WTC11 (cell line): ENCODE data around the gene CHST1. TPM values are rescaled to one million over a fixed set of nuclear protein-coding genes. Genes with fewer than 3 reads are reported as not detected.

Source experiments
- ATAC-seq: fragments of 200-7000 bp; cut with Tn5 transposase; 2 replicates; pipeline ENCODE4 v1.10.0; 2021; ENCODE audit warnings: mild to moderate bottlenecking, moderate library complexity
- CTCF ChIA-PET: fragments of 300-600 bp; sonication (Branson Sonifier 250); formaldehyde crosslinking; loops from one replicate; lab custom pipeline; 2021; ENCODE audit warnings: antibody characterized with exemption; lab: Charles Lee
- POLR2A ChIA-PET: fragments of 350-600 bp; sonication (Branson Sonifier 250); formaldehyde crosslinking; loops from one replicate; lab custom pipeline; 2021; ENCODE audit warnings: antibody characterized with exemption; lab: Charles Lee
- DNase-seq: peaks from one replicate; pipeline ENCODE4 v3.0.0; 2021; ENCODE audit warnings: low spot score
- H3K27ac Mint-ChIP-seq: 2 replicates; pipeline ENCODE4 v1.8.0; 2021; ENCODE audit warnings: mixed read lengths
- H3K27me3 Mint-ChIP-seq: 2 replicates; pipeline ENCODE4 v1.8.0; 2021; ENCODE audit warnings: low read depth, mild to moderate bottlenecking, moderate library complexity, mixed read lengths
- H3K36me3 Mint-ChIP-seq: 2 replicates; pipeline ENCODE4 v1.8.0; 2021; ENCODE audit warnings: mixed read lengths
- H3K4me1 Mint-ChIP-seq: 2 replicates; pipeline ENCODE4 v1.8.0; 2022; ENCODE audit warnings: mixed read lengths
- H3K4me3 Mint-ChIP-seq: 2 replicates; pipeline ENCODE4 v1.8.0; 2021; ENCODE audit warnings: mild to moderate bottlenecking, moderate library complexity, mixed read lengths
- H3K9me3 Mint-ChIP-seq: 2 replicates; pipeline ENCODE4 v1.8.0; 2021; ENCODE audit warnings: mixed read lengths
- GRHL2 ChIP-seq: fragments of 250-450 bp; sonication (Bioruptor Pico); IDR thresholded peaks from 2 replicates; pipeline ENCODE4 v1.8.0; 2022; ENCODE audit warnings: mild to moderate bottlenecking, moderate library complexity; ENCODE audit not compliant: insufficient replicate concordance, severe bottlenecking
- NR3C1 ChIP-seq: sonication (generic); formaldehyde crosslinking; conservative IDR thresholded peaks from 2 replicates; pipeline ENCODE4 v1.8.1; 2023; ENCODE audit warnings: low read depth, mild to moderate bottlenecking, missing genetic modification reagents
- OVOL2 ChIP-seq: fragments of 250-450 bp; sonication (Bioruptor Pico); IDR thresholded peaks from 2 replicates; pipeline ENCODE4 v1.9.0; 2021; ENCODE audit warnings: mild to moderate bottlenecking, borderline replicate concordance
- ZNF396 ChIP-seq: fragments of 250-450 bp; sonication (Bioruptor Pico); IDR thresholded peaks from 2 replicates; pipeline ENCODE4 v1.8.0; 2021; ENCODE audit warnings: mild to moderate bottlenecking, moderate library complexity, borderline replicate concordance
- ZNF423 ChIP-seq: fragments of 250-450 bp; sonication (Bioruptor Pico); IDR thresholded peaks from 2 replicates; pipeline ENCODE4 v2.1.2; 2022; ENCODE audit warnings: mild to moderate bottlenecking, moderate library complexity
- total RNA-seq: library from RNA; stranded (reverse); gene quantifications from 3 replicates; pipeline ENCODE4 v1.2.3, GENCODE V29; 2021
- TF ChIP-seq, protein P1 (sequence below): fragments of 250-450 bp; sonication (Bioruptor Pico); IDR thresholded peaks from 2 replicates; pipeline ENCODE4 v1.9.0; 2021; ENCODE audit warnings: mild to moderate bottlenecking
- TF ChIP-seq, protein P2 (sequence below): sonication (generic); formaldehyde crosslinking; IDR thresholded peaks from 2 replicates; pipeline ENCODE4 v1.8.1; 2022; ENCODE audit warnings: low read depth, missing genetic modification reagents, borderline replicate concordance
- TF ChIP-seq, protein P3 (sequence below): fragments of 250-450 bp; sonication (Bioruptor Pico); conservative IDR thresholded peaks from 2 replicates; pipeline ENCODE4 v1.9.0; 2021; ENCODE audit warnings: mild to moderate bottlenecking
- TF ChIP-seq, protein P4 (sequence below): sonication (generic); formaldehyde crosslinking; IDR thresholded peaks from 2 replicates; pipeline ENCODE4 v1.8.0; 2022; ENCODE audit warnings: missing genetic modification reagents
- TF ChIP-seq, protein P5 (sequence below): sonication (generic); formaldehyde crosslinking; IDR thresholded peaks from 2 replicates; pipeline ENCODE4 v1.8.1; 2023; ENCODE audit warnings: mild to moderate bottlenecking, missing genetic modification reagents, moderate library complexity
- TF ChIP-seq, protein P6 (sequence below): fragments of 250-450 bp; sonication (Bioruptor Pico); IDR thresholded peaks from 2 replicates; pipeline ENCODE4 v1.9.0; 2021; ENCODE audit warnings: mild to moderate bottlenecking, borderline replicate concordance

Gene CHST1
- total RNA-seq, 1 experiment from 2014 or later: 2.4 TPM

DNA sequence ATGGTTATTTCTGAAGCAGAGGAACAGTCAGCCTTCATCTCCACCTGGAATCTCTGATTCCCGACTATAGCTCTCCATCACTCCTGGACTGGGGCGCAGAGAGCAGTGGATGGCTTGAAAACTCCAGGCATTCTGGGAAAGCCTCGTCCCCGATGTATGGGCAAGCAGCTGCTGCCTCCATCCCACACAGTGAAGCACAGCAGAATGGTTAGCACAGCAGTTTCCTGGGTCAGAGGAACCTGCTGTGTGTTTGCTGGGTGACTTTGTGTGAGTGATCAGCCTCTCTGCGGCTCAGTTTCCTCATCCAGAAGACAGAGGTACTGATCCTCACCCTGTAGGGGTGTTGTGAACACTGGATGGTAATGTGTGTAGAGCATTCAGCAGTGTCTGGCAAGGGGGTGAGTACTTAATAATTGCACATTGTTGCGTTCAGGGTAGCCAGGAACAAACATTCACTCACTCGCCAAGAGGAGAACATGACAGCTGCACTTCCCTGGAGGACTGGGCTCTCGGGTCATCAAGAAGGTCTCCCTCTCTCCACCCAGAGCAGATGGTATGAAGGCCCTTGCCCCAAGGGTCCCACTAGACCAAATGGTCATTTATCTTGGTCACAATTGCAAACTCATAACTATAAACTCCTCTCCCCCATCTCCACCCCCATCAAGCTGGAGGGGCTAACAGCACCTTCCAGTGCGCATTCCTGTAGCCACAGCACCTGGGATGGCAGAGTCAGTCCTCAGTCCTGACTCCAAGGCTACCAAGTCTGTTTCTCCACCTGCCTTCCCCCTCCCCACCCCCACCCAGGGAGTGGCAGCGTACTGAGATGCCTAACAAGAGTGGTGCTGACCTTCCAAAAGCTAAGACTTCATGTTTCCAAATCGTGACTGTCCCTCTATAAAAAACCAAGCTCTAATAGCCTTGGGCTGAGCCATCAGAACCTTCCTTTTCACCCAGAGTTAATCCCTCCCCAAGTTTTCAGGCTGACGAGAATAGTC, 1.5 kb upstream of the CHST1 start (continued):
- no peak for TF ChIP-seq OVOL2
- TF ChIP-seq, protein P1, sequence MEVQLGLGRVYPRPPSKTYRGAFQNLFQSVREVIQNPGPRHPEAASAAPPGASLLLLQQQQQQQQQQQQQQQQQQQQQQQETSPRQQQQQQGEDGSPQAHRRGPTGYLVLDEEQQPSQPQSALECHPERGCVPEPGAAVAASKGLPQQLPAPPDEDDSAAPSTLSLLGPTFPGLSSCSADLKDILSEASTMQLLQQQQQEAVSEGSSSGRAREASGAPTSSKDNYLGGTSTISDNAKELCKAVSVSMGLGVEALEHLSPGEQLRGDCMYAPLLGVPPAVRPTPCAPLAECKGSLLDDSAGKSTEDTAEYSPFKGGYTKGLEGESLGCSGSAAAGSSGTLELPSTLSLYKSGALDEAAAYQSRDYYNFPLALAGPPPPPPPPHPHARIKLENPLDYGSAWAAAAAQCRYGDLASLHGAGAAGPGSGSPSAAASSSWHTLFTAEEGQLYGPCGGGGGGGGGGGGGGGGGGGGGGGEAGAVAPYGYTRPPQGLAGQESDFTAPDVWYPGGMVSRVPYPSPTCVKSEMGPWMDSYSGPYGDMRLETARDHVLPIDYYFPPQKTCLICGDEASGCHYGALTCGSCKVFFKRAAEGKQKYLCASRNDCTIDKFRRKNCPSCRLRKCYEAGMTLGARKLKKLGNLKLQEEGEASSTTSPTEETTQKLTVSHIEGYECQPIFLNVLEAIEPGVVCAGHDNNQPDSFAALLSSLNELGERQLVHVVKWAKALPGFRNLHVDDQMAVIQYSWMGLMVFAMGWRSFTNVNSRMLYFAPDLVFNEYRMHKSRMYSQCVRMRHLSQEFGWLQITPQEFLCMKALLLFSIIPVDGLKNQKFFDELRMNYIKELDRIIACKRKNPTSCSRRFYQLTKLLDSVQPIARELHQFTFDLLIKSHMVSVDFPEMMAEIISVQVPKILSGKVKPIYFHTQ: no peak

DNA sequence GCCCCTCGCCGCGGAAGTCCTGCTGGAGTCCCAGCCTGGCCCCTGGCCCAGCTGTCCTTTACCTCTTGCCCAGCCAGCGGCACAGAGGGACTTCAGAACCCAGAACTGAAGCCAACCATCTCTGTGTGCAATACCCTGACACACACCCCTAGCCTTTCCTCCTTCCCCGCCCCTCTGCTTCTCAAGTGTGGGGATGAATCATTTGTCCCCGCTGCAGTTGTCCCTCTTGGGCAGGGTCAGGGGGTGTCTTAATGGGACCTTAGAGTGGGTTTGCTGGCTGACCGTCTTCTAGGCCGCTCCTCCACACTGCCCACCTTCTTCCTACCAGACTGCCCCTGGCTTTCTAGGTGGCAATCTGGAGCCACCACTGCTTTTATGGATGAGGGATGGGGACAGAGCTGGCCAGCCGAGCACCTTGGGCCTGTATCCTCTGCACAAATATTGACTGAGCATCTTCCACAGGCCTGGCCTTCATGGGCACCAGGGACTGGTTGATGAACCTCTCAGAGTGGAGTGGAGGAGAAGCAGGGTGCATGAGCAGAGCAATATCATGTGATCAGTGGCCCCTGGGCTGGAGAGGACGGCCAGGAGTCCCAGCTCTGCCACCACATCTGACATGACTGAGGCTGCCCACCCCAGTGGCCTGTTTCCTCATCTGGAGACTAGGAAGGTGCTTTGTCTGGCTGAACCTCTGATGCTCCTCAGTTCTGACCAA, 668 bp upstream of the CHST1 start:
- no peaks in the 10 kb centered on the region for H3K36me3 Mint-ChIP-seq
- POLR2A ChIA-PET: no interaction called here
- TF ChIP-seq NR3C1 (CRISPR knock-in tag): no peak
- TF ChIP-seq GRHL2 (CRISPR knock-in tag): no peak
- TF ChIP-seq ZNF423 (CRISPR knock-in tag): 0 out of 2 replicates have a peak, but pooled peaks have one; percentile 18
- TF ChIP-seq, protein P2, sequence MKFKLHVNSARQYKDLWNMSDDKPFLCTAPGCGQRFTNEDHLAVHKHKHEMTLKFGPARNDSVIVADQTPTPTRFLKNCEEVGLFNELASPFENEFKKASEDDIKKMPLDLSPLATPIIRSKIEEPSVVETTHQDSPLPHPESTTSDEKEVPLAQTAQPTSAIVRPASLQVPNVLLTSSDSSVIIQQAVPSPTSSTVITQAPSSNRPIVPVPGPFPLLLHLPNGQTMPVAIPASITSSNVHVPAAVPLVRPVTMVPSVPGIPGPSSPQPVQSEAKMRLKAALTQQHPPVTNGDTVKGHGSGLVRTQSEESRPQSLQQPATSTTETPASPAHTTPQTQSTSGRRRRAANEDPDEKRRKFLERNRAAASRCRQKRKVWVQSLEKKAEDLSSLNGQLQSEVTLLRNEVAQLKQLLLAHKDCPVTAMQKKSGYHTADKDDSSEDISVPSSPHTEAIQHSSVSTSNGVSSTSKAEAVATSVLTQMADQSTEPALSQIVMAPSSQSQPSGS (CRISPR knock-in tag): no peak
- H3K4me1 Mint-ChIP-seq: peaks cover 25% of the 10 kb centered on the region
- H3K27me3 Mint-ChIP-seq: peaks cover 57% of the 10 kb centered on the region
- peak overlapping the region; percentile 70 for H3K4me3 Mint-ChIP-seq
- H3K9me3 Mint-ChIP-seq: no peaks in the 10 kb centered on the region
- ATAC-seq (peak; percentile 5; the same call in 1 of the 2 replicates), DNase-seq (no peak)
- H3K27ac Mint-ChIP-seq: no peak overlapping the region
- CTCF ChIA-PET: interaction anchor here (1.4 to 13.5 kb wide), 5 partner anchors 11 to 295 kb away, joined by 6 to 184 read pairs (median 28); no protein-coding TSS in a partner anchor

DNA sequence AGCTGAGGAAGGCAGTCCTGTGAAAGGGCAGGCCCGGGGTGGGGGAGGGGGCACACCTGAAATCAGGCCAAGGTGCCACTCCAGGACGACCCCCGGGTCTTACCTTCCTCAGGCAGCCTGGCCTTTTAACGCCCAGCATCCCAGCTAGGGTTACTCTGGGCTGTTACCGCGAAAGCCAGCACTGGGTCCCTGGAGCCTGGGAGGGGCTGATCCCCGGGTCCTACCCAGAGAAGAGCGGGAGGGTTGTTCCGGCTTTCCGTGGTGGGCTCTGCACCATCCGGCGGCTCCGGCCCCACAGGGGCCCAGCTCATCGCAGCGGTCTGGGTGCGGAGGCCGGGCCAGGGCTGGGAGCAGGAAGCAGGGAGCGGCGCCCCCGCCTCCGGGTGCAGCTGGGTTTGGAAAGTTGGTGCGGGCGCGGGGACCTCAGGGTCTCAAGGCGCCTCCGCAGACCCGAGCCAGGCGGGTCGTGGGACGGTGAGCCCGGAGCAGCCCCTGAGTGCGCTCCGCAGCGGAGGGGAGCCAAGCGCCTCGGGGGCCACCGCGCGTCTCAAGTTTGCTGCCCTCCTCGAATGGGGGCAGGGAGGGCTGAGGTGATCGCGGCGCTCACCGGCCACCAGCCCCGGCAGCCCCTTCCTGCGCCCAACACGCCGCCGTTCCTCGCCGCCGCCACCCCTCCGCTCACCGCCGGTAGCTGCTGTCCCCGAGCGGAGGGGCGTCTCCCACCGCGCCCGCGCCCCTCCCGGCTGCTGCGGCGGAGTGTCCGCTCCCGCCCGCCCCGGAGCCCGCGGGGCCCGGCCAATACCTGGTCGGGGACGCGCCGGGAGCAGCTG, 831 bp downstream of the CHST1 start:
- peaks cover 57% of the 10 kb centered on the region for H3K27me3 Mint-ChIP-seq
- H3K4me3 Mint-ChIP-seq: peak overlapping the region; percentile 50
- peaks cover 32% of the 10 kb centered on the region for H3K4me1 Mint-ChIP-seq
- CTCF ChIA-PET: interaction anchor here (0.8 to 13.5 kb wide), 6 partner anchors 9 to 324 kb away, joined by 3 to 184 read pairs (median 15); no protein-coding TSS in a partner anchor
- H3K36me3 Mint-ChIP-seq: no peaks in the 10 kb centered on the region
- no peak overlapping the region for H3K27ac Mint-ChIP-seq
- DNase-seq: peak; percentile 38
- no peaks in the 10 kb centered on the region for H3K9me3 Mint-ChIP-seq
- POLR2A ChIA-PET: interaction anchor here (1.3 kb wide), 1 partner anchor 10 kb away, joined by 3 read pairs; no protein-coding TSS in a partner anchor
- peak; percentile 29 for ATAC-seq
- TF ChIP-seq, protein P3, sequence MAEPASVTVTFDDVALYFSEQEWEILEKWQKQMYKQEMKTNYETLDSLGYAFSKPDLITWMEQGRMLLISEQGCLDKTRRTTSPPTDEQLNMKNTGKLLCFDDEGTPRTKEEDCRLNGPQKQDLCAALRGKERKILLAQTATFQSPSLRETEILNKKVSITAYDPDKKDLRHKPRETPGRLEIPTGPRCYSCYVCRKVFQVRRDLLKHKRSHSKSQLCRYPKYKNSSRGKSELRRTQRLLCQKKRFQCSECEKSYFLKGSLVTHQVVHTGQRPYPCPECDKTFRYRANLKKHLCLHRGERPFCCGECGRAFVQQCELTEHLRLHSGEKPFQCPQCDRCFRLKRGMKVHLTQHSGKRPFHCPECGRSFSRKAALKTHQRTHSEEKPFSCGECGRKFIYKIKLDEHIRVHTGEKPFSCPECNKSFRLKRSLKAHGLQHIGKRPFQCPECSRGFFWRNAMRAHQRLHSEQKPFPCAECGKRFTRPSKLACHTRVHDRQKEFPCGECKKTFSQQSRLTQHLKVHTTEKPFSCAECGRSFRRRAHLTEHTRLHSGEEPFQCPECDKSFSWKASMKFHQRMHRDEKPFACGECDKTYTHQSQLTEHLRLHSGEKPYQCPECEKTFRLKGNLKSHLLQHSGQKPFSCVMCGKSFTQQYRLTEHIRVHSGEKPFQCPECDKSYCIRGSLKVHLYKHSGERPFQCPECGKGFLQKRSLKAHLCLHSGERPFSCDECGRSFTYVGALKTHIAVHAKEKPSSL (CRISPR knock-in tag): no peak
- TF ChIP-seq ZNF396: no peak
- TF ChIP-seq, protein P4, sequence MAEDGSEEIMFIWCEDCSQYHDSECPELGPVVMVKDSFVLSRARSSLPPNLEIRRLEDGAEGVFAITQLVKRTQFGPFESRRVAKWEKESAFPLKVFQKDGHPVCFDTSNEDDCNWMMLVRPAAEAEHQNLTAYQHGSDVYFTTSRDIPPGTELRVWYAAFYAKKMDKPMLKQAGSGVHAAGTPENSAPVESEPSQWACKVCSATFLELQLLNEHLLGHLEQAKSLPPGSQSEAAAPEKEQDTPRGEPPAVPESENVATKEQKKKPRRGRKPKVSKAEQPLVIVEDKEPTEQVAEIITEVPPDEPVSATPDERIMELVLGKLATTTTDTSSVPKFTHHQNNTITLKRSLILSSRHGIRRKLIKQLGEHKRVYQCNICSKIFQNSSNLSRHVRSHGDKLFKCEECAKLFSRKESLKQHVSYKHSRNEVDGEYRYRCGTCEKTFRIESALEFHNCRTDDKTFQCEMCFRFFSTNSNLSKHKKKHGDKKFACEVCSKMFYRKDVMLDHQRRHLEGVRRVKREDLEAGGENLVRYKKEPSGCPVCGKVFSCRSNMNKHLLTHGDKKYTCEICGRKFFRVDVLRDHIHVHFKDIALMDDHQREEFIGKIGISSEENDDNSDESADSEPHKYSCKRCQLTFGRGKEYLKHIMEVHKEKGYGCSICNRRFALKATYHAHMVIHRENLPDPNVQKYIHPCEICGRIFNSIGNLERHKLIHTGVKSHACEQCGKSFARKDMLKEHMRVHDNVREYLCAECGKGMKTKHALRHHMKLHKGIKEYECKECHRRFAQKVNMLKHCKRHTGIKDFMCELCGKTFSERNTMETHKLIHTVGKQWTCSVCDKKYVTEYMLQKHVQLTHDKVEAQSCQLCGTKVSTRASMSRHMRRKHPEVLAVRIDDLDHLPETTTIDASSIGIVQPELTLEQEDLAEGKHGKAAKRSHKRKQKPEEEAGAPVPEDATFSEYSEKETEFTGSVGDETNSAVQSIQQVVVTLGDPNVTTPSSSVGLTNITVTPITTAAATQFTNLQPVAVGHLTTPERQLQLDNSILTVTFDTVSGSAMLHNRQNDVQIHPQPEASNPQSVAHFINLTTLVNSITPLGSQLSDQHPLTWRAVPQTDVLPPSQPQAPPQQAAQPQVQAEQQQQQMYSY (CRISPR knock-in tag): peak; percentile 72
- TF ChIP-seq, protein P5, sequence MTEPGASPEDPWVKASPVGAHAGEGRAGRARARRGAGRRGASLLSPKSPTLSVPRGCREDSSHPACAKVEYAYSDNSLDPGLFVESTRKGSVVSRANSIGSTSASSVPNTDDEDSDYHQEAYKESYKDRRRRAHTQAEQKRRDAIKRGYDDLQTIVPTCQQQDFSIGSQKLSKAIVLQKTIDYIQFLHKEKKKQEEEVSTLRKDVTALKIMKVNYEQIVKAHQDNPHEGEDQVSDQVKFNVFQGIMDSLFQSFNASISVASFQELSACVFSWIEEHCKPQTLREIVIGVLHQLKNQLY (CRISPR knock-in tag): no peak
- TF ChIP-seq, protein P6, sequence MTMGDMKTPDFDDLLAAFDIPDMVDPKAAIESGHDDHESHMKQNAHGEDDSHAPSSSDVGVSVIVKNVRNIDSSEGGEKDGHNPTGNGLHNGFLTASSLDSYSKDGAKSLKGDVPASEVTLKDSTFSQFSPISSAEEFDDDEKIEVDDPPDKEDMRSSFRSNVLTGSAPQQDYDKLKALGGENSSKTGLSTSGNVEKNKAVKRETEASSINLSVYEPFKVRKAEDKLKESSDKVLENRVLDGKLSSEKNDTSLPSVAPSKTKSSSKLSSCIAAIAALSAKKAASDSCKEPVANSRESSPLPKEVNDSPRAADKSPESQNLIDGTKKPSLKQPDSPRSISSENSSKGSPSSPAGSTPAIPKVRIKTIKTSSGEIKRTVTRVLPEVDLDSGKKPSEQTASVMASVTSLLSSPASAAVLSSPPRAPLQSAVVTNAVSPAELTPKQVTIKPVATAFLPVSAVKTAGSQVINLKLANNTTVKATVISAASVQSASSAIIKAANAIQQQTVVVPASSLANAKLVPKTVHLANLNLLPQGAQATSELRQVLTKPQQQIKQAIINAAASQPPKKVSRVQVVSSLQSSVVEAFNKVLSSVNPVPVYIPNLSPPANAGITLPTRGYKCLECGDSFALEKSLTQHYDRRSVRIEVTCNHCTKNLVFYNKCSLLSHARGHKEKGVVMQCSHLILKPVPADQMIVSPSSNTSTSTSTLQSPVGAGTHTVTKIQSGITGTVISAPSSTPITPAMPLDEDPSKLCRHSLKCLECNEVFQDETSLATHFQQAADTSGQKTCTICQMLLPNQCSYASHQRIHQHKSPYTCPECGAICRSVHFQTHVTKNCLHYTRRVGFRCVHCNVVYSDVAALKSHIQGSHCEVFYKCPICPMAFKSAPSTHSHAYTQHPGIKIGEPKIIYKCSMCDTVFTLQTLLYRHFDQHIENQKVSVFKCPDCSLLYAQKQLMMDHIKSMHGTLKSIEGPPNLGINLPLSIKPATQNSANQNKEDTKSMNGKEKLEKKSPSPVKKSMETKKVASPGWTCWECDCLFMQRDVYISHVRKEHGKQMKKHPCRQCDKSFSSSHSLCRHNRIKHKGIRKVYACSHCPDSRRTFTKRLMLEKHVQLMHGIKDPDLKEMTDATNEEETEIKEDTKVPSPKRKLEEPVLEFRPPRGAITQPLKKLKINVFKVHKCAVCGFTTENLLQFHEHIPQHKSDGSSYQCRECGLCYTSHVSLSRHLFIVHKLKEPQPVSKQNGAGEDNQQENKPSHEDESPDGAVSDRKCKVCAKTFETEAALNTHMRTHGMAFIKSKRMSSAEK (CRISPR knock-in tag): no peak
